GOT3 (cell line): ENCODE data around the gene HDAC9.

Experiments used
- DNase-seq: peaks from one replicate; lab custom pipeline; 2025; ENCODE audit warnings: mixed read lengths; lab: John Stamatoyannopoulos, UW

Gene HDAC9

GRCh38 chr7:18495412-18496340, at the start of gene HDAC9:
TSS of gene HDAC9 (plus strand) at chr7:18495749. CDS start at chr7:18496303, 554 bp downstream.
- no peak for DNase-seq

DNA sequence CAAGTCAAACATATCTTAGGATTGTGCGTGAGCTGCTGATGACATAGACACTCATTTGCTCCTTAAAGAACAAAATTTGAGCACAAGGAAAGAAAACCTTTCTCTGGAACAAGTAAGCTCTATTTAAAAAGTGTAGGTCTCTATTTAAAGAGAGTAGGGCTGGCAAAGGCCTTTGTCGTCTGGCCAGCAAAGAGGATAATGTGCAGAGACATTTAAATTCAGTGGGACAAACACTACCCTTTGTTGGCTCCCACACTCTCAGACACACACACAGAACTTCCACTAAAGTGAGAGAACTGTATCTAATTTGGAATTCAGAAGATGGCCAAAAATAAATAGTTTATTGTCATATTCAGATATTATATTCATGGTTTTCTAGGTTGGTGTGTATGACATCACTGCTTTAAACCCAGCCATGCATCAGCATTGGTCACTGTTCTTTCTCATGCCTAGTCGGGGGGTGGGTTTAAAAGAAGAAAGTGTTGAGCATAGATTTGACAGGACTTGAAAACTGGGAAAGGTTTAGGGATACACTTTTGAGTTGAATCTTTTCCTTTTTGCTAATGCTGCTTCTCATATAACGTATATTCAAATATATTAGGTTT, 49.5 kb upstream of the HDAC9 start:
- DNase-seq: no peak

DNA sequence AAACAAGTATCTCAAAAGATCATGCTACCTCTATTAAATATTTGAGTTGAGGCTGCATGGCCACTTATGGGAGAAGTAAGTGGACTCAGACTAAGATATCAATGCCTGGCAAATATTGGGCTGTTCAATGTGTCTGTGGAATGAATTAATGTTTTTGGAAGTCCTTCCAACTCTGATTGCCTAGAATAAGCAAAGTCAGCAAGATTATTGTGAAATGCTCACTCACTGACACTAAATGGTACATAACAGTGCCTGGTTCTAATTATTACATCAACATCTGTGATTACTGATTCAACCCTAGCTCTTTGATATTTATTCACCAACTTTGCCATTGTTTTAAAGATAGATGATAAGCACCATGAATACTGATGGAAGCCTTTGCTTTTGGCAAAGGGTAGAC, 45.5 kb upstream of the HDAC9 start:
- DNase-seq: no peak

- DNase-seq: no peak
These were observed 39.9 kb upstream of the HDAC9 start for GRCh38 chr7:18455606-18456005.

- no peak for DNase-seq
These were observed 37.7 kb upstream of the HDAC9 start for GRCh38 chr7:18457832-18458231.

GRCh38 chr7:18458830-18459229, 36.7 kb upstream of the HDAC9 start:
- DNase-seq: no peak

- no peak for DNase-seq
These were observed 35.9 kb upstream of the HDAC9 start for GRCh38 chr7:18459484-18460245.

DNA sequence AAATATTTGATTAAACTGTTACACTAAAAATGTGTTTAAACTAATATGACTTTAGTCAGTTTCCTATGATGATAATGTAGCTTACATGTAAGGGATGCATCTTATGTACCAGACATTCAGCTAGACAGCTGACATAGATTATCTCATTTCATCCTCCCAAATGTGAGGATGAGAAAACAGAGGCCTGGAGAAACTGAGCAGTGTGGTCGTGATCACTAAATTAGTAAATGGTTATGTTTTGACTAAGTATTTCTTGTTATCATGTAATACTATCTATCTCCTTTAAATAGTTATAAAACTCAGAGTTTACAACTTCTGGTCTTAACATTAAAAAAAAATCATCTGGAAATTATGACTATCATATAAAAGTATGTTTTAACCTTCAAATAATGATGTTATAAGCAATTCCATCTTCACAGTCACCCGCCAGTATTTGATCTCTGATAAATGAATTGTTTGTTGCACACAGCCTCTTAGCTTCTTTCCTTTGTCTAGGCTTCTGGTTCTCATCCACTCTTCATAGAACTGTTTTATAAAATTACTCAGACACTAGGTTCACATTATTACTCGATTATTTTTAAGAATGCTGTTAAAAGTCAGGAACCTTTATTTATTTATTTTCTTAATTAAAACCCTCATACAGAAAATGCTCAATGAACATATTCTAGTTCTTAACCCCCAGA, 33.6 kb upstream of the HDAC9 start:
- DNase-seq: no peak

GRCh38 chr7:18464830-18465229, 30.7 kb upstream of the HDAC9 start:
- no peak for DNase-seq

DNA sequence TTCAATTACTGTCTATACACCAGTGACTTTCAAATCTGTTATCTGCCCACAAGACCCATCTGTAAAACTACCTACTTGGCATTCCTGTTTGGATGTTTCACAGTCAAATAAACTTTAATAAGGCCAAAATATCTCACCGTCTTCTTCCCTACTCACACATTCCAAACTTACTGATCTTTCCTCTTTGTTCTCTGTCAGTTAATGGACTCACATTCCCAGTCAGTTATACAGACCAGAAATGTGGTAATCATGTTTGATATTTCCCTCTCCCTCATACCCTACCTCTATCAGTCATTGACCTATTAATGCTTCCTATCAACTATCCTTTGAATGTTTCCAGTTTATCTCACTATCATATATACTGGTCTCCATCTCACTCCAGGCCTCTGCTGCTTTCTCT, 28.5 kb upstream of the HDAC9 start:
- no peak for DNase-seq

DNA sequence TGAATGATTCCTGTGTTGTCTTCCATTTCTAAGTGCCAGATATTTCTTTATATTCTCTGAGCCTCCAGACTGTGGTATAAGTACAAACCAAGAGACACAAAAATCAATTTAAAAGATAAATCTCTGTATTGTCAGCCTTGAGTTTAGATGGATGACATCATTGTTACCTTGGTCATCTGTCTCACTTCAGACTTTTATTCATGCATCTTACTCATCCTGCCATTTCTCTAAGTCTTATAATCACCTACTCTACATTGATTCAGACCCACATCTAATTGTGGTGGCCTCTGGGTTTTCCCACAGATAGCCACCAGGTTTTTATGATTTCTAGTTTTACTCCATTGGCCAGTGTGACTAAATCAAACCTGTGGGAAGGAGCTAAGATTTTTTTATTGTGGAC, 26.8 kb upstream of the HDAC9 start:
- DNase-seq: no peak

- no peak for DNase-seq
These were observed 26.2 kb upstream of the HDAC9 start for GRCh38 chr7:18469316-18469715.

- no peak for DNase-seq
These were observed 23.9 kb upstream of the HDAC9 start for GRCh38 chr7:18471476-18472160.

- DNase-seq: no peak
These were observed 23.4 kb upstream of the HDAC9 start for GRCh38 chr7:18472161-18472483.

DNA sequence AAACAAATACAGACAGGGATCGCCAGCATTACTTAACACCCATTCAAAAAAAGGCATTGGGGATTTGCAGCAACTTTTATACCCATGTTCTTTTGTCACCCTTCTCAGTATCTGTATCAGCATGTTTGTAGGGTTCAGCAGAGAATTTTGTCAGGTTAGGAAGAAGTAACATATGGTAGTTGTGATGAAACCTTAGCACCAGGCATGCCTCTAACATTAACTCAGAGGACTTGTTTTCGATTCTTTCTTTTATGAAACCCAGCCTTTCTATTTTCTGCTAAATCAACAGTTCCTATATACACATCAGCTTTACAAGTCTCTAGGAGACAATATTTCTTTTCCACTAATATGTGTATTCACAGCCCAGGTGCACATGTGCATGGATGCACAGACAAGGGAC, 22.4 kb upstream of the HDAC9 start:
- DNase-seq: no peak

DNA sequence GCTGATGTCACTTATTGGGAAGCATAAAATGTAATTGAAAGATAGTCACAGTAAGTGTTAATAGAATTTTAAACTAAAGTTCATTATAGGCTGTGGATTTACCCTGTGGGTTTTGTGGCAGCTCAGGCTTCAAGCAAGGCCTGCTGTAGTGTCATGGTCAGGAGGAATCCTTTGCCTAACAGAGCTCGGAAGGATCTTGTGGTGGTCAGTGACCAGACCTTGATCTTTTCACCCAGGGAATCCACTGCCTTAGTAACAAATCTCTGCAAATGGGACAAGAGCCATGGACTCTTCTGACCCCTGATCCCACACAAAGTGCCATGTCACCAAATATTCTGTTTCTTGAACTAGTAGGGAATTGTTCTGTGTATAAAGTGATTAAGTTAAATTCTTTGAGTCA, 20.6 kb upstream of the HDAC9 start:
- DNase-seq: no peak

- DNase-seq: no peak
These were observed 20.1 kb upstream of the HDAC9 start for GRCh38 chr7:18475488-18475887.

DNA sequence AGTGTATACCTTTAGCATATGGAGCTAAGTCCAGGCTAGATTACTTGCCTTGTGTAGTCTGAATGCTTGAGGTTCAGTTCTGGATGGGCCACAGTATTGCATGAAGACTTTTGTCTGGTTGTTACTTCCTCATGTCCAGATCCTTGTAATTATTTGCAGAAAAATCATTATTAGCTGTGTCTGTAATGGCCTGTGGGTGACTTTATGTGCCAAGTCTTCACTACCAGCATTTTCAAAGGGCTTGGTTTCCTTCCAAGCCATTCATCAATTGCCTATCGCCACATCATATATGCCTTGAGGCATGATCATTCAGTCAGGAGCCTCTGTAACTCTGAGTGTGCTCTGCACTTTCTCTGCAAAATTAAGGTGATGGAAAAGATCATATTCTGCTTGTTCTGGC, 13.8 kb upstream of the HDAC9 start:
- DNase-seq: no peak

DNA sequence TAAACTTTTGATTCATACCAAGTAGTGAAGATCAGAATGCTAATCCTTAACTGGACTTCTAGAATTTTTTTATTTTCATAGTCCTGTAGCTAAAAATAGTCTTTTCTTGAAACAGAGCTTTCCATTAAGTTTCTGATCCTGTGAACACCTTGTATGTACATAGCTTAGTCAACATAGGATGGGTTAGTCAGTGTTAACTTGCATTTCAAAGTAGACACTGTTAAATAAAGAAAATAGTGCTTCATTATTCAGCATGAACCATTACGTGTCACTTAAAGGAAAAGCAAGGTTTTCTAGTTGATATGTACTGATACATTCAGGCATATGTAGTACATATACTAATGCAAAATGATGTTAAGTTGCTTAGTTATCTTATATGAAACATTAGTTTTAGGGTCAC, 7.5 kb upstream of the HDAC9 start:
- DNase-seq: no peak

DNA sequence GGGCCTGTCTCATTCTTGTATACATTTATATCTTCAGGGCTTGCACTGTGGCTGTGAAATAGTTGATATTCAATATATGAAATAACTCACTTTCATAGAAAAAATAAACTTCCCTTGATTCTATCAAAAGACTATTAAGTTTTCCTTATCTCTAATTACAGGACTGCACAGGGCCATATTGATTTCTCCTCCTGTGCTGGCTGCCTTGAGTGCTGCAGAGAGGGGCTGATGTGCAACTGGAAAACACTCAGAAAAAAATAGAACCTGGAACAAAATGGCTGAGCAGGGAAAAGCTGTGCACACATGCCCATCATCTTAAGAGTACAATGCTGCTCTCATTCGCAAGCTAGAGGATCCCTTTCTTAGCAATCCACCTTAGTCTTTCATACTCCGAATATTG, 5.9 kb upstream of the HDAC9 start:
- no peak for DNase-seq

- no peak for DNase-seq
These were observed 3.7 kb upstream of the HDAC9 start for GRCh38 chr7:18491871-18492270.

- DNase-seq: no peak
These were observed 1.1 kb upstream of the HDAC9 start for GRCh38 chr7:18494406-18494805.
